A549 (cell line): Measurements from ENCODE around the gene NTNG1. TPM values are rescaled to one million over a fixed set of nuclear protein-coding genes. Genes with fewer than 3 reads are reported as not detected.

Source experiments
- ATAC-seq, 2 experiments: fragments of 200-7000 bp in 1 of 2; fragments of >200 bp in 1 of 2; cut with Nextera tagmentation in 1 of 2; cut with Tn5 transposase in 1 of 2; 3 replicates each; pipeline versions ENCODE4 v1.8.0 to v1.9.1; 2018 to 2020; ENCODE audit warnings: mild to moderate bottlenecking in 1 of 2, moderate library complexity in 1 of 2
- CTCF ChIA-PET: fragments of 300-600 bp; sonication (Branson Sonifier 250); formaldehyde crosslinking; extraction: SDS; loops from one replicate; lab custom pipeline; 2021; ENCODE audit warnings: antibody characterized with exemption, inconsistent platforms; lab: Yijun Ruan, JAX
- POLR2A ChIA-PET: fragments of 350-600 bp; formaldehyde crosslinking; extraction: SDS; loops from one replicate; lab custom pipeline; 2021; ENCODE audit warnings: antibody characterized with exemption, inconsistent platforms; lab: Yijun Ruan, JAX
- DNase-seq, 2 experiments: peaks; one replicate each; pipeline versions ENCODE4 v3.0.0 to v3.0.0-alpha.2; 2011 to 2016; ENCODE audit warnings: low read depth in 1 of 2, low spot score in 1 of 2
- FAIRE-seq: peaks from 2 replicates; lab custom pipeline; 2011; peaks lifted over from hg19 to GRCh38; lab: Jason Lieb, UNC
- H3K27ac ChIP-seq, 2 experiments: fragments of >200 bp; sonication (Bioruptor Twin); formaldehyde crosslinking; 3 replicates each; pipeline ENCODE4 v1.5.1; 2016 to 2017
- H3K4me1 ChIP-seq: fragments of >200 bp; sonication (Bioruptor Twin); formaldehyde crosslinking; 3 replicates; pipeline ENCODE4 v1.6.1; 2016
- H3K4me2 ChIP-seq: fragments of >200 bp; sonication (Bioruptor Twin); formaldehyde crosslinking; 3 replicates; pipeline ENCODE4 v1.6.1; 2016
- H3K4me3 ChIP-seq: fragments of >200 bp; sonication (Bioruptor Twin); formaldehyde crosslinking; 3 replicates; pipeline ENCODE4 v1.5.1; 2016
- H3K9me3 ChIP-seq: fragments of >200 bp; sonication (Bioruptor Twin); formaldehyde crosslinking; 3 replicates; pipeline ENCODE4 v1.6.1; 2016
- BHLHE40 ChIP-seq: IDR thresholded peaks from 2 replicates; pipeline ENCODE4 v1.6.1; 2012; ENCODE audit warnings: low read depth, low read length, inconsistent platforms
- CBX2 ChIP-seq: fragments of 200-600 bp; sonication (generic); IDR thresholded peaks from 2 replicates; pipeline ENCODE4 v1.6.1; 2016; ENCODE audit warnings: low read depth, mild to moderate bottlenecking, borderline replicate concordance
- CHD2 ChIP-seq: fragments of 150-350 bp; IDR thresholded peaks from 2 replicates; pipeline ENCODE4 v1.6.1; 2014; ENCODE audit warnings: low read length; ENCODE audit not compliant: partially characterized antibody
- EHMT2 ChIP-seq: fragments of 200-600 bp; sonication (generic); IDR thresholded peaks from 2 replicates; pipeline ENCODE4 v1.6.1; 2016; ENCODE audit warnings: antibody characterized with exemption, low read depth, mild to moderate bottlenecking, moderate library complexity
- ESRRA ChIP-seq: fragments of 150-350 bp; IDR thresholded peaks from 2 replicates; pipeline ENCODE4 v1.6.1; 2014; ENCODE audit warnings: mild to moderate bottlenecking, low read length, borderline replicate concordance
- FOSL2 ChIP-seq, 2 experiments: fragments of 450-650 bp in 1 of 2; fragments of >200 bp in 1 of 2; sonication (Bioruptor Twin) in 1 of 2; formaldehyde crosslinking; IDR thresholded peaks; 2 replicates each; pipeline versions ENCODE4 v1.5.0 to v1.6.1; 2016 to 2020; ENCODE audit warnings: mild to moderate bottlenecking in 1 of 2, moderate library complexity in 1 of 2
- FOXS1 ChIP-seq: fragments of 250-450 bp; sonication (Bioruptor Pico); IDR thresholded peaks from 2 replicates; pipeline ENCODE4 v1.5.0; 2020; ENCODE audit warnings: mild to moderate bottlenecking, moderate library complexity
- GATA3 ChIP-seq: IDR thresholded peaks from 2 replicates; pipeline ENCODE4 v1.6.1; 2012; ENCODE audit warnings: borderline replicate concordance
- HOXB5 ChIP-seq: fragments of 250-450 bp; sonication (Bioruptor Pico); IDR thresholded peaks from 2 replicates; pipeline ENCODE4 v1.5.0; 2020; ENCODE audit warnings: mild to moderate bottlenecking, moderate library complexity
- MAFK ChIP-seq: fragments of 450-650 bp; IDR thresholded peaks from 2 replicates; pipeline ENCODE4 v1.6.1; 2014; ENCODE audit not compliant: partially characterized antibody
- PBX3 ChIP-seq: IDR thresholded peaks from 2 replicates; pipeline ENCODE4 v1.6.1; 2012
- POLR2A ChIP-seq: IDR thresholded peaks from 2 replicates; pipeline ENCODE4 v1.6.1; 2012; ENCODE audit warnings: mild to moderate bottlenecking, low read length
- RNF2 ChIP-seq: fragments of 200-600 bp; sonication (generic); IDR thresholded peaks from 2 replicates; pipeline ENCODE4 v1.6.1; 2016; ENCODE audit warnings: low read depth, mild to moderate bottlenecking, antibody characterized with exemption, moderate library complexity, borderline replicate concordance
- ZFP36 ChIP-seq: fragments of 450-650 bp; IDR thresholded peaks from 2 replicates; pipeline ENCODE4 v1.6.1; 2014; ENCODE audit warnings: borderline replicate concordance; ENCODE audit not compliant: partially characterized antibody
- WGBS: methylation state at CpG from one replicate; pipeline ENCODE4 v1.1.6; 2017; ENCODE audit errors: missing lambda C conversion rate; 5-methylcytosine and 5-hydroxymethylcytosine counted together
- polyA plus RNA-seq, 4 experiments: library from polyadenylated mRNA; depleted of rRNA in 3 of 4; stranded (reverse); fragments of >200 nt; fragmentation: RNase III in 1 of 4; extraction: RNeasy Plus Mini Kit Qiagen cat#74134 plus additional on column Dnase treatment in 1 of 4; gene quantifications; 2 replicates in 3 of 4; 3 replicates in 1 of 4; pipeline ENCODE4 v1.2.3, GENCODE V29; 2011 to 2017
- TF ChIP-seq, protein P1 (sequence below): fragments of 250-450 bp; sonication (Bioruptor Pico); IDR thresholded peaks from 2 replicates; pipeline ENCODE4 v1.5.0; 2021; ENCODE audit warnings: mild to moderate bottlenecking, moderate library complexity, borderline replicate concordance
- TF ChIP-seq, protein P2 (sequence below): fragments of 450-650 bp; IDR thresholded peaks from 2 replicates; pipeline ENCODE4 v1.6.1; 2014; ENCODE audit warnings: antibody characterized with exemption
- TF ChIP-seq, protein P3 (sequence below): fragments of 150-350 bp; IDR thresholded peaks from 2 replicates; pipeline ENCODE4 v1.6.1; 2014; ENCODE audit warnings: low read depth, mild to moderate bottlenecking, low read length

The NTNG1 gene
- polyA plus RNA-seq, 2 of the 4 experiments (the other 2 are of a cell fraction), result not detected

DNA sequence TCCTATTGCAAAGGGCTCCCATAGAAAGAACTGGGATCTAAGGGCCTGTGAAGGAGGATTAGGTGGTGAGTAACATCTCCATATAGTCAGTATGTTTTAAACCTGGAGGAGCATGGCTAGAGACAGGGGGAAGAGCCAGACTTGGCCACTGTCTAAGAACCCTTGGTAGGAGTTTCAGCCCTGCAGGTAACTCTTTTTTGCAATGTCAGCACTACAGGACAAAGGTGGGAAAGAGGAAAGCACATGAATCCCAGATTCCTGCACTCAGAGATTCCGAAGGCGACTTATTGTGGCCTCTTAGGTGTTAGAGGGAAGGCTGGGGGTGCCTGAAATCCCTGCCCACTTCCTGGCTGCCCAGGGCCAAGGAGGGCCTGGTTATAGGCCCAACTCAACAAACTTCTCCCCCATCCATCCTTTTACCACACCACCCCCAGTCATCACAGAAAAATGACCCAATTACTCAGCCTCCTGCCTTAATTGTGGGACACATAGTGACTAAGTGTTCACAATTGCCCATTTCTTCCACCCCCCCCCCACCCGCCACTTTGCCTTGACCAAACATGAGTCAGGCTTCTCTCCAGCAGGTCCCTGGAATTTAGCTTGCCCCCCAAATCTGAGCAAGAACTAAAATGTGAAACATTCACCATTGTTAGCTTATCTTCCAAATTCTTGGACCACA lies 1.9 kb upstream of the NTNG1 start:
- ChIA-PET POLR2A (no interaction called here), CTCF (no interaction called here)
- Histone ChIP-seq H3K4me3 (no peak overlapping the region), H3K4me2 (no peak overlapping the region), H3K27ac (no peak overlapping the region), H3K4me1 (peaks cover 3% of the 10 kb centered on the region; the same call in 1 of the 3 replicates), H3K9me3 (no peaks in the 10 kb centered on the region)
- DNase-seq, result no peak
- no peak for FAIRE-seq
- no peak for ATAC-seq
- WGBS, result 81% methylated on average over 2 of the region's 3 CpGs
- no peak for TF ChIP-seq PBX3
- no peak for TF ChIP-seq RNF2
- TF ChIP-seq MAFK, result peak; percentile 83
- no peak for TF ChIP-seq HOXB5 (CRISPR knock-in tag)
- TF ChIP-seq FOSL2 (IDR thresholded peaks at IDR 0.05), result no peak
- no peak for TF ChIP-seq FOSL2 (CRISPR knock-in tag; IDR thresholded peaks at IDR 0.05)

GRCh38 chr1:107139833-107140702 lies 771 bp upstream of the NTNG1 start:
- CTCF ChIA-PET, result interaction anchor here (1.0 kb wide), 1 partner anchor 11 kb away, joined by 3 read pairs; no protein-coding TSS in a partner anchor
- POLR2A ChIA-PET, result no interaction called here
- no peak overlapping the region for H3K27ac ChIP-seq
- H3K4me2 ChIP-seq, result peak overlapping the region; percentile 89
- peaks cover 3% of the 10 kb centered on the region; the same call in 1 of the 3 replicates for H3K4me1 ChIP-seq
- no peaks in the 10 kb centered on the region for H3K9me3 ChIP-seq
- ATAC-seq (peak; percentile 55 to 66; a peak in 5 of 6 replicates), DNase-seq (no peak), FAIRE-seq (no peak)
- 19% methylated on average over 28 of the region's 53 CpGs for WGBS
- peak overlapping the region; percentile 46 for H3K4me3 ChIP-seq
- TF ChIP-seq, protein P1, sequence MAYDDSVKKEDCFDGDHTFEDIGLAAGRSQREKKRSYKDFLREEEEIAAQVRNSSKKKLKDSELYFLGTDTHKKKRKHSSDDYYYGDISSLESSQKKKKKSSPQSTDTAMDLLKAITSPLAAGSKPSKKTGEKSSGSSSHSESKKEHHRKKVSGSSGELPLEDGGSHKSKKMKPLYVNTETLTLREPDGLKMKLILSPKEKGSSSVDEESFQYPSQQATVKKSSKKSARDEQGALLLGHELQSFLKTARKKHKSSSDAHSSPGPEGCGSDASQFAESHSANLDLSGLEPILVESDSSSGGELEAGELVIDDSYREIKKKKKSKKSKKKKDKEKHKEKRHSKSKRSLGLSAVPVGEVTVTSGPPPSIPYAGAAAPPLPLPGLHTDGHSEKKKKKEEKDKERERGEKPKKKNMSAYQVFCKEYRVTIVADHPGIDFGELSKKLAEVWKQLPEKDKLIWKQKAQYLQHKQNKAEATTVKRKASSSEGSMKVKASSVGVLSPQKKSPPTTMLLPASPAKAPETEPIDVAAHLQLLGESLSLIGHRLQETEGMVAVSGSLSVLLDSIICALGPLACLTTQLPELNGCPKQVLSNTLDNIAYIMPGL (CRISPR knock-in tag), result no peak
- no peak for TF ChIP-seq POLR2A
- TF ChIP-seq EHMT2, result no peak
- TF ChIP-seq, protein P2, sequence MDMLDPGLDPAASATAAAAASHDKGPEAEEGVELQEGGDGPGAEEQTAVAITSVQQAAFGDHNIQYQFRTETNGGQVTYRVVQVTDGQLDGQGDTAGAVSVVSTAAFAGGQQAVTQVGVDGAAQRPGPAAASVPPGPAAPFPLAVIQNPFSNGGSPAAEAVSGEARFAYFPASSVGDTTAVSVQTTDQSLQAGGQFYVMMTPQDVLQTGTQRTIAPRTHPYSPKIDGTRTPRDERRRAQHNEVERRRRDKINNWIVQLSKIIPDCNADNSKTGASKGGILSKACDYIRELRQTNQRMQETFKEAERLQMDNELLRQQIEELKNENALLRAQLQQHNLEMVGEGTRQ, result no peak
- TF ChIP-seq, protein P3, sequence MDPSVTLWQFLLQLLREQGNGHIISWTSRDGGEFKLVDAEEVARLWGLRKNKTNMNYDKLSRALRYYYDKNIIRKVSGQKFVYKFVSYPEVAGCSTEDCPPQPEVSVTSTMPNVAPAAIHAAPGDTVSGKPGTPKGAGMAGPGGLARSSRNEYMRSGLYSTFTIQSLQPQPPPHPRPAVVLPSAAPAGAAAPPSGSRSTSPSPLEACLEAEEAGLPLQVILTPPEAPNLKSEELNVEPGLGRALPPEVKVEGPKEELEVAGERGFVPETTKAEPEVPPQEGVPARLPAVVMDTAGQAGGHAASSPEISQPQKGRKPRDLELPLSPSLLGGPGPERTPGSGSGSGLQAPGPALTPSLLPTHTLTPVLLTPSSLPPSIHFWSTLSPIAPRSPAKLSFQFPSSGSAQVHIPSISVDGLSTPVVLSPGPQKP, result no peak
- TF ChIP-seq ESRRA, result no peak
- no peak for TF ChIP-seq FOXS1
- no peak for TF ChIP-seq ZFP36
- no peak for TF ChIP-seq BHLHE40
- no peak for TF ChIP-seq CHD2
- no peak for TF ChIP-seq GATA3
- TF ChIP-seq CBX2, result no peak
